Fibroblast of skin of back (primary cell): Measurements from ENCODE around the gene LHFPL2.

Experiments used
- DNase-seq: peaks from one replicate; pipeline ENCODE4 v3.0.0-alpha.2; 2013

The LHFPL2 gene

DNA sequence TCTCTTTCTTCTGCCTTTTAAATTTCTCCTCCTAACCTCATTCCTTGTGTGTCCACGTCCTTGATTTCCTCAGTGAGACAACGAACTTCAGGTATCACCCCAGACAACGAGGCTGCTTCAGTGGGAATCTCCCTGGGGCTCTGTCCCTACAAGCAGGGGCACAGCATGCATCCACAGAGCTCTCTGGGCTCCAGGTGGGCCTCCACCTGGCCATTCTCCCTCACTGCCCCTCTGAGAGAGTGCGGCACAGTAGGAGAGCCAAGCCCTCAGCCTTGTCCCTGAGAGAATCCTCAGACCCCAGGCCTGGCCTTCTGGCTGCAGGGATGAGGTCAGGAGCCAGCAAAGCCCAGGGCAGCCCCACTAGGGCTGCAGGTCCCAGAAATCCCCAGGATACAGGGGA, 105.3 kb downstream of the LHFPL2 start:
- DNase-seq: no peak

- no peak for DNase-seq
Measured at GRCh38 chr5:78542321-78542840, 106.2 kb downstream of the LHFPL2 start.

GRCh38 chr5:78541086-78541654, 107.4 kb downstream of the LHFPL2 start:
- no peak for DNase-seq

GRCh38 chr5:78540335-78541085, 108.1 kb downstream of the LHFPL2 start:
- no peak for DNase-seq

DNA sequence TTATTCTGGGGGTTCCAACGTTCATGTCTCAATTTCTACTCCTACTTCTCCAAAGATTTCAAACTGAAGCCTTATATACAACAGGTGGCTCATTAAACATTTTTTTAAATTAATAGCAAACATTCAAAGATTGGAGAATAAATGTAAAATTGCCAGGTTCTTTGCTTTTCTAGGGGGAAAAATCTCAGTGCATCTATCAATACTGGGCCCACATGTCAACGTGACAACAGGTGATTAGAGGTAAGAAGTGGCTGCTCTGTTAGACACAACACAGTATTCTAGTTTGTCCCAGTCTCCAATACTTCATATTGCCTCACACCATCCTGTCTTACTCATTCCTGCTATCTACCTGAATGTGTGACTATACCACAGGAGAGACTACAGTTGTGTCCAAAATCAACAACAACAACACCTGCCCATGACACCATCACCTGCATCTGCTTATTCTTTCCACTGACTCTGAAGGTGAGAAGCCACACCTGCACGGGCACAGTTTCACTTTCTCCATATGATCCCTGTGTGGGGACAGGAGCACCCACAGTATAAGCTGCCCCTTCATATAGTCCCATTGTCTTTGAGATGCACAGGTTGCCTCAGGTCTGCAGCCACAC, 110.2 kb downstream of the LHFPL2 start:
- DNase-seq: no peak

- peak; percentile 61 for DNase-seq
Measured at GRCh38 chr5:78537821-78538220, 110.8 kb downstream of the LHFPL2 start.

GRCh38 chr5:78537411-78537810, 111.2 kb downstream of the LHFPL2 start:
- DNase-seq: no peak

- no peak for DNase-seq
Measured at GRCh38 chr5:78536661-78537196, 111.8 kb downstream of the LHFPL2 start.

GRCh38 chr5:78534905-78535200, 113.7 kb downstream of the LHFPL2 start:
- DNase-seq: peak; percentile 35

GRCh38 chr5:78534148-78534904, 114.2 kb downstream of the LHFPL2 start:
- DNase-seq: peak; percentile 80

- DNase-seq: no peak
Measured at GRCh38 chr5:78533356-78533755, 115.2 kb downstream of the LHFPL2 start.

DNA sequence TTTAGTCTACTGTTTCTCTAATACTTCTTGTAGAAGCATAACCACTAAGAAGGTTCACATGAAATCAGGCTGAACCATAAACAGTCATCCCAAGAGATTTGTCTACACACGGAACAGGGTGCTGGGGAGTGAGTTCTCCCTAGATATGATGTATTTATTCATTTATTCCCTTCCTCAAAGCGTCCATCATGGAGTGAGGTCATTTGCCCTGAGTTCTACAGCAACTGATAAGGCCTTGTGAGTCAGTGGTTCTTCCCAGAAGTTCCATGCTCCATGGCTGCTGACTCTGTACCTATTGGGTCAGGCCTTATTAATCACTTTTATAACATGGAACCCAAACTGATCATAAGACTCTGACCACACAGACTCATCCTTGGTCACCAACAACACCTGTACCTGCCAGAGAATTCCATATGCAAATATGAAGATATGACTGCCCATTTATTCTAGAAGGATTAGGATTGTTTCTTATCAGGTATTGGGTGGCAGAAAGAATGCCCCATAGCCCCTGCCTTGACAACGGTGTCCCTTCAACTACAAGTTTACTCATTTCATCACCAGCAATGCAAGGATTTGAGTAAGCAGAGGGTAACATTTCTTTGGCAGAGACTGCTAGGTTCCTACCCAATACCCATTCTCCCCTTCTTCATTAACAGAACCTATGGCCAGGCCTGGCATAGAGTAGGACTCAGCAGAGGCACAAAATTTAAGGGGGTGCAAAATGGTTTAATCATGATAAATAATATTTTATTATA, 118.1 kb downstream of the LHFPL2 start:
- peak; percentile 94 for DNase-seq

GRCh38 chr5:78527925-78528324, 120.6 kb downstream of the LHFPL2 start:
- DNase-seq: no peak

- DNase-seq: peak; percentile 98
Measured at GRCh38 chr5:78527054-78527859, 121.3 kb downstream of the LHFPL2 start.

DNA sequence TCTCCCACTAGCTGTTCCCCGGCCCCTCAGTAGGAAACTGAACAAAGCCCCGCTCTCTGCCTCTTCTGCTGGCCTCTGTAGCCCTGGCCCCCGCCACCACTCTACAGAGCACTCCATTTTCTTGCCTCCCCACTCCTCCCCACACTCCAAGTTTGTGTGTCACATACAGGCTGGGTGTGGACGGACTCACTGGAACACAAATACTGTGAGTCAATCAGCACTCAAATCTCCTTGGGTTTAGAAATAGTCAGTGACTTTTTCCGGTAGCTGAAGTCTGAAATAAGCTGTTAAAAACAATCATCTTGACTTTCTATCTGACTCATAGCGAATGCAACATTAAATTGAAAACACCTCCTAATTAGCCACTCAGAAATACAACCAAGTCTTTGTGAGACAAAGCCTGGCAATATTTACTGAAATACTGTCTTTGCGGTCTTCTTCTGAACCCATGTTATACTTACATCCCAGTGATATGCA, 122.5 kb downstream of the LHFPL2 start:
- DNase-seq: peak; percentile 92

GRCh38 chr5:78523314-78524193, 125.0 kb downstream of the LHFPL2 start:
- DNase-seq: no peak

DNA sequence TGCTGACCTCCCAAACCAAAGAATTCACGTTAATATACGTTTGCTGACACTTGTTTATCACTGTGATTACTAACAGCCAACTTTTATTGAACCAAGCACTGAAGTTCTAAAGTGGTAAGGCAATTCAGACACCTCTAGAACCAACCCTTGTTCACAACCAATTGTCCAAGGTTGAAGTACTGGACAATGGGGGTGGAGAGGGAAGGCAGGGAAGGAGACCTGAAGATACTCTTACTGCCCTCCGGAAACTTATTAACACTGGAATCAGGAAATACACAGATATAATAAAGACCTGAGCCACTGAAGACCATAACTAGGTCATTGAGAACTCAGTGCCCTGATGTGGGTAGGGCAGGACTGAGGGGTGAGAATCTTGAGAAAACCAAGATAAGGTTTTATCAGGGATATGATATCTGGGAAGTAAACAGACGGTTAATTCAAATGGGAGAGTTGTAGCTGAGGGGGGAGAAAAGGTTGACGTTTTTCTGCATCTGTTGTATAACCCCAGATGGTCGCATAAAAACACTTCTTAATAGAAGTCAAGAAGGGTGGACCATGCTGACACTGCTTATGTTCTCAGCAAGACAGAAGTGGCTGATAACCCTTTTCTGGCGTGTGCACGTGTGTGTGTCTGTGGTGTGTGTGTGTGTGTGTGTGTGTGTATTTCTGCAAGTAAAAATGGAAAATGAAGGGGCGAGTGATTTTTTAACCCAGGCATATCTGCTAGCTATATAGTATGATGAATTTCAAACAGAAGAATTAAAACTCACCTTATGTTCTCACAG, 125.9 kb downstream of the LHFPL2 start:
- no peak for DNase-seq

DNA sequence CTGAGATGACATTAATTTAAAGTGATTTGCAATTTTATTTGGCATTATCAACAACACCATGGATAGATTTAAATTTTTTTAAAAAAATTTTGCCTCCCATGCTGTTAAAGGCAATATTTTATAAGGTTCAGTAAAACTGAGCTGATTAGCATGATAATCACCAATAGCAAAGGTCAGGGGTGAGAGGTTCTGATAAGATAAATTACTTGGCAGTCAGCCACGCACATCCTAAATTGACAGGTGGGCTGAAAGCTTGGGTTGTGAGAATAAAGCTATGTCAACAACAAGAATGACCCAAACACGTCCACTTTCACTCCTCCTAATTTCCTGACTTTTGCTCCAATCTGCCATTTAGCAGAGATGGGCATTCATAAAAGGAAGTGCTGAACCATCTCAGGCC, 127.1 kb downstream of the LHFPL2 start:
- no peak for DNase-seq
